Right forelimb (tissue), 1 donor: ENCODE data around the gene PIRT.
"Not testable (repeated sequence)": the region's sequence is repeated elsewhere in the genome, so short reads cannot be mapped to it uniquely, and the experiment has no call there.

Experiments
- DNase-seq: peaks from one replicate; pipeline ENCODE4 v3.0.0-alpha.2; 2018

The PIRT gene

GRCh38 chr17:10837921-10838320 is at the start of gene PIRT:
Gene PIRT, minus strand, starts transcription at chr17:10838087. Its CDS starts 12,442 bp downstream, at chr17:10825645.
- no peak for DNase-seq

GRCh38 chr17:10881959-10882358 is 44.1 kb upstream of the PIRT start:
- DNase-seq = no peak

GRCh38 chr17:10879190-10879836 is 41.4 kb upstream of the PIRT start:
- peak; percentile 53 for DNase-seq

- peak; percentile 62 for DNase-seq
Measured at GRCh38 chr17:10875984-10876555, 38.2 kb upstream of the PIRT start.

GRCh38 chr17:10875430-10875851 is 37.6 kb upstream of the PIRT start:
- DNase-seq = peak; percentile 65

- no peak for DNase-seq
Measured at GRCh38 chr17:10871914-10872313, 34.0 kb upstream of the PIRT start.

- no peak for DNase-seq
Measured at GRCh38 chr17:10870336-10871050, 32.6 kb upstream of the PIRT start.

- DNase-seq = not testable (repeated sequence)
Measured at GRCh38 chr17:10868744-10869143, 30.9 kb upstream of the PIRT start.

- no peak for DNase-seq
Measured at GRCh38 chr17:10859051-10859450, 21.2 kb upstream of the PIRT start.

GRCh38 chr17:10857976-10858375 is 20.1 kb upstream of the PIRT start:
- DNase-seq = no peak

GRCh38 chr17:10846636-10847035 is 8.7 kb upstream of the PIRT start:
- not testable (repeated sequence) for DNase-seq

GRCh38 chr17:10845388-10845751 is 7.5 kb upstream of the PIRT start:
- no peak for DNase-seq

- DNase-seq = peak; percentile 85
Measured at GRCh38 chr17:10844621-10845387, 6.9 kb upstream of the PIRT start.

GRCh38 chr17:10843811-10844210 is 5.9 kb upstream of the PIRT start:
- DNase-seq = peak; percentile 53

- DNase-seq = no peak
Measured at GRCh38 chr17:10842658-10843057, 4.8 kb upstream of the PIRT start.

- DNase-seq = no peak
Measured at GRCh38 chr17:10838682-10839081, 795 bp upstream of the PIRT start.

- DNase-seq = no peak
Measured at GRCh38 chr17:10836966-10837590, 809 bp downstream of the PIRT start.

- DNase-seq = no peak
Measured at GRCh38 chr17:10836145-10836544, 1.7 kb downstream of the PIRT start.

GRCh38 chr17:10831696-10832095 is 6.2 kb downstream of the PIRT start:
- no peak for DNase-seq

GRCh38 chr17:10827898-10828552 is 9.9 kb downstream of the PIRT start:
- no peak for DNase-seq

- no peak for DNase-seq
Measured at GRCh38 chr17:10824874-10825273, 13.0 kb downstream of the PIRT start.

- DNase-seq = no peak
Measured at GRCh38 chr17:10821770-10822169, 16.1 kb downstream of the PIRT start.
